Activated naive CD4-positive, alpha-beta T cell (primary cell): ENCODE data around the gene QSER1.
"Not testable (repeated sequence)": the region's sequence is repeated elsewhere in the genome, so short reads cannot be mapped to it uniquely, and the experiment has no call there.

Source experiments
- DNase-seq, 4 experiments: peaks; one replicate each; lab custom pipeline; 2025; lab: John Stamatoyannopoulos, UW

QSER1 gene

GRCh38 chr11:32935462-32936029, 42.9 kb downstream of the QSER1 start:
- DNase-seq = no peak

DNA sequence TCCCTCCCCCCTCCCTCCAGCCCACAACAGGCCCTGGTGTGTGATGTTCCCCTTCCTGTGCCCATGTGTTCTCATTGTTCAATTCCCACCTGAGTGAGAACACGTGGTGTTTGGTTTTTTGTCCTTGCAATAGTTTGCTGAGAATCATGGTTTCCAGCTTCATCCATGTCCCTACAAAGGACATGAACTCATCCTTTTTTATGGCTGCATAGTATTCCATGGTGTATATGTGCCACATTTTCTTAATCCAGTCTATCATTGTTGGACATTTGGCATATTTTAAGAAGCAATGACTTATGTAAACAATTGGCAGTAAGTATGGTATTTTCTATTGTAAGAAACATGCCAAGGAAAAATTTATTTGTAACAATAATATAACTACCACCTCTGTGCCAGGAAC, 43.6 kb downstream of the QSER1 start:
- not testable (repeated sequence) for DNase-seq

GRCh38 chr11:32937283-32937682, 44.7 kb downstream of the QSER1 start:
- not testable (repeated sequence) for DNase-seq

DNA sequence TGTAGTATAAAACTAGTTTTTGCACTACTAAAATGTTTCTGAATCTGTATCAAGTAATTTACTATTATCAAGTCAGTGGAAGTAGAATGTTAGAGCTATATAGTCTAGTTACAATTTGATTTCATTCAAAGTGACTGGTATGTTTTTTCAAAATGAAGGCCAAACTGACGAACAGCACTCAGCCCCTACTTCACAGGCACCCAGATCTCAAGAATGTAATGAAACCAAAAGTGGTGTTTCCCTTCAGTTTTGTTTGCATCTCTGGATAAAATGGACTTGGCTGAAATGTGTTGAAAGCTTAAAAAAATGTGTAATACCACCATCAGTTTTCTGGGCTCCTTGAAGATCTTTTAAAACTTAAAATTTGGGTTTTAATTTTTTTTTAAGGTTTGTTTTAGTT, 46.4 kb downstream of the QSER1 start:
- DNase-seq = no peak

DNA sequence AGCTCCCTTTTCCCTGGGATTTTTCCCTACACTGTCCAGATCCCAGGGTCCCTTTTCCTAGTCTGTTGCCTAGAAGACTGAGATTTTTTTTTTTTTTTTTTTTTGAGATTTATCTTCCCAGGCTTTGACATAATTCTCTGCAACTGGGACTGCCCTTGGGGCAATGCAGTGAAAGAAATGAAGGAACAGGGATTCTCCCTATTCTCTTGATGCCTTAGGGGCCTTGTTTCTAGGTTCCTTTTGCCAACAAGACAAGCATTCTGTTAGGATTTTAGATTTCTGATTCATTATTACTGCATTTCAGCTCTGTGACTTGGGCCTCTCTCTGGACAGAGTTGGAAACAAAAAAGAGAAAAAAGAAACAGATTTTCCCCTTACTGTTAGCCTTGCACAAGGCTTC, 47.3 kb downstream of the QSER1 start:
- DNase-seq = no peak

DNA sequence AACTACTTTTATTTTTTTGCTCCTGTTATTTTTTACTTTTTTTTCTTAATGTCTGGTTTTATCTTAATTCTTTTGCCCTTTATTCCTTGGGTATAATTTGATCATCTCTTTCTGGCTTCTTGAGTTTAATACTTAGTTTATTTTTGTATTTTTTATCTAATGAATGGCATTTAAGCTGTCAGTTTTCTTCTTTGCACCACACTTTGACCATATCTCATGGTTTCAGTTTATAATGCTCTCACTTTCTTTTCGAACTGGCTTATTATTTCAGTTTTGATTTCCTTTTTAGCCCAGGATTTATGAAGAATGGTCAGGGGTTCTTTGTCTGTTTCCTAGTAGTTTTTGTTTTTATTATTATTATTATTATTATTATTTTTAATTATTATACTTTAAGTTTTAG, 48.3 kb downstream of the QSER1 start:
- no peak for DNase-seq

- no peak for DNase-seq
Observed at GRCh38 chr11:32947978-32948377, 55.4 kb downstream of the QSER1 start.

DNA sequence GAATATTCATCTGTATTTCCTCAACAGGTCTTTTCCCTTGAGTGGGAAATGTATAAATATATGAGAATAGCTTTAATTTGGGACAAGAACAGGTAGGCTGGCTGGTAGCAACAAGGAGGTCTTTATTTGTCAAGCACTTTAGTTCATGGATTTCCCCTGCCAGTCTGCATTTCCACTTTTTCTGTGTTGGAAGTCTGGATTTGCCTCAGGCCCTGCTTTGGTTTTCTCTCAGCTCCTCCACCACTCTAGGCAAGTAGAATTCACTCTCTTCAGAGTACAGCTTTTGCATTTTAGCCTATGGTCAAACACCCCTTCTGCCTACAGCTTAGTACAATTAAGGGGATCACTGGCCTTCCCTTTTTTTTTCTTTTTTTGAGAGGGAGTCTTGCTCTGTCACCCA, 57.1 kb downstream of the QSER1 start:
- DNase-seq = no peak

DNA sequence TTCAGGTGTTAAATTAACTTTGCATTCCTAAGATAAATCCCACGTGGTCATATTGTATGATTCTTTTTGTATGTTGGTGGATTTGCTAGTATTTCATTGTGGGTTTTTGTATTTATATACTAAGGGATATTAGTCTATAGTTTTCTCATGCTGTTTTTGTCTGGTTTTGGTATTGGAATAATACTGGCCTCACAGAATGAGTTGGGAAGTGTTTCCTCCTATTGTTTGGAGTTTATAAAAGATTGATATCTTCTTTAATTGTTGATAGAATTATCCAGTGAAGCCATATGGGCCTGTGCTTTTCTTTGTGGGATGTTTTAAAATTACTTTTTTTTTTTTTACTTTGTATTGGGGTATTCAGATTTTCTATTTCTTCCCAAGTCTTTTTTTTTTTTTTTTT, 59.8 kb downstream of the QSER1 start:
- DNase-seq = no peak

DNA sequence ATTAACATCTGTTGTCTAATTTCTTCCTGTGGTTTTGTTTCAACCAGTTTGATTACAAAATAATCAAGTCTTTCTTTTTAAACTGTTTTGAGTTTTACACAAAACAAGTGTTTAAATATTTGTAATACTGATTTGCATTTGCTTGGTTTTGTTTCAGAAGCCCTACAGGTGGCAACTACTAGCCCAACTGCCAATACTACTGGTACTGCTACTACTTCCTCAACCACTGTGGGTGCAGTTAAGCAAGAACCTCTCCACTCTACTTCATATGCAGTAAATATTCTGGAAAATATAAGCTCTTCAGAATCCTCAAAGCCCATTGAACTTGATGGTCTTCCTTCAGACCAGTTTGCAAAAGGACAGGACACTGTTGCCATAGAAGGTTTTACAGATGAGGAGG, 61.1 kb downstream of the QSER1 start:
- no peak for DNase-seq

GRCh38 chr11:32960553-32961164, 68.0 kb downstream of the QSER1 start:
- DNase-seq = no peak

GRCh38 chr11:32962016-32962415, 69.4 kb downstream of the QSER1 start:
- DNase-seq = no peak

- no peak for DNase-seq
Observed at GRCh38 chr11:32963721-32964120, 71.1 kb downstream of the QSER1 start.

DNA sequence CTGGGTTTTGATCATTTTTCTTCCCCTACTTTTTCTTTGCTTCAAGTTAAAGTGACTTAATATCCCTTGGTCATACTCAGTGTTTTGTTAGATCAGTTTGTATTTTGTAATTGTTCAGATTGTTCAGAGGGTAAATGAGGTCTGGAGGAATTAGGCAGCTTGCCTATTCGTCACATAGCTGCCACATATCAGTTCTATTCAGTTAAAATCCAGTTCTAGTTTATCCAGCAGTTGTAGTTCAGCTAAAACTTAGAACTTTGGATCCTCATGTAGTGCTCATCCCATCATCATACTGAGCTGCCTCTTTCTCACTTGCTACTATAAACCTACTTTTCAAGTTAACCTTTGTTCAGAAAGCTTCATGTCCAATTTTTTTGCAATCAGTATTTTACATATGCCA, 75.9 kb downstream of the QSER1 start:
- DNase-seq = no peak

GRCh38 chr11:32972233-32972632, 79.6 kb downstream of the QSER1 start:
- DNase-seq = not testable (repeated sequence)

DNA sequence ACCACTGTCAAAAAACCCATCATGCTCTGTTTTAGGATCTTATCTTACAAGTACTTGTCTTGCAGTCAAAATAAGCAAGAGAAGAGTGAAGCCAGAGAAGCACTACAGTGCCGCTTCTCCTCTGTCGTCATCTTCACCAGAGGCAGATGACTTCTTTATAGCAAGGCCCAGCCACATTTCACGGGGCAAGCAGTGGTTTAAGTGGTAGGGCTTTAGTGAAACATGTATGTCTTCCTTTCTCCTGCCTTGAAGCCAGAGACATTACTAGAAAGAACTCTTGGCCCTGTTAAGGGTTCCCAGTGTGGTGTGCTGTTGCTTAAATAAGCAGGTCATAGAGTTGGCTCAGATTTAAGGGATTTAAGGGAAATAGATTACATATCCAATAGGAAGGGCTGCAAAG, 80.2 kb downstream of the QSER1 start:
- DNase-seq = no peak

DNA sequence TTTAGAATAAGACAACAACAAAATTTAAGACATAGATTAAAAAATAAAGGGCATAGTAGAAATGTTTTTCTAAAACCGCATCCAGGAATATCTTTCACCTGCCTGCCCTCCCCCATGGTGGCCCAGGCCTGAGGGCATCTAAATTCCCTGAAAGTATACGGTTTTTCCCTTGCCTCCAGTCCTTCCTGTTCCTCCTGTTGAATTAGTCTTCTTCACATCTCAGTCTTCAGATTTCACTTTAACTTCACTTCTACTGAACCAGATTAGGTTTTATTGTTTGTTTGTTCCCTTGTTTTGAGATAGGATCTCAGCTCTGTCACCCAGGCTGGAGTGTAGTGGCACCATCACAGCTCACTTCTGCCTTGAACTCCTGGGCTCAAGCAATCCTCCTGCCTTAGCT, 90.0 kb downstream of the QSER1 start:
- no peak for DNase-seq

DNA sequence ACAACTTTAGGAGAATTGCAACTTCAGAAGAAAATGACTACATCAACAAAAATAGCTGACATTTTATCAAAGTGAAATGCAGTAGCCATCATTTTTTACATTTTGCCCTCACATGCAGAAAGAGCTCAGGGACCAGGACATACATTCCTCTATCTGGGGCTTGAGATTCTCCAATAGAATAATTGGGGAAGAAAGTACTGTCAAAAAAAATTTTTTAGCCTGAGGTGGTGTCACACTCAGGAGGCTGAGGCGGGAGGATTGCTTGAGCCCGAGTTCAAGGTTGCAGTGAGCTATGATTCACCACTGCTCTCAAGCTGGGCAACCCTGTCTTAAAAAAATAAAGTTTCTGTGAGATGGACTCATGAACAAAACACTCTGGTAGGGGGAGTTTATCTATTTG, 90.9 kb downstream of the QSER1 start:
- DNase-seq = no peak

GRCh38 chr11:32985600-32985999, 93.0 kb downstream of the QSER1 start:
- DNase-seq = no peak

DNA sequence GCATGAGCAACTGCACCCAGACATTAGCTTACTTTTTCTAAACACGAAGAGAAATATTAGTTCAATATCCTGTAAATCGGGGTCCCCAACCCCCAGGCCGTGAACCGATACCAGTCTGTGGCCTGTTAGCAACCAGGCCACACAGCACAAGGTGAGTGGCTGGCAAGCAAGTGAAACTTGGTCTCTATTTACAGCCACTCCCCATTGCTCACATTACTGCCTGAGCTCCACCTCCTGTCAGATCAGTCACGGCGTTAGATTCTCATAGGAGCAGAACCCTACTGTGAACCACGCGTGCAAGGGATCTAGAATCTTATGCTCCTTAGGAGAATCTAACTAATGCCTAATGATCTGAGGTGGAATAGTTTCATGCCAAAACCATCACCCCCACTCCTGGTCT, 95.2 kb downstream of the QSER1 start:
- no peak for DNase-seq

DNA sequence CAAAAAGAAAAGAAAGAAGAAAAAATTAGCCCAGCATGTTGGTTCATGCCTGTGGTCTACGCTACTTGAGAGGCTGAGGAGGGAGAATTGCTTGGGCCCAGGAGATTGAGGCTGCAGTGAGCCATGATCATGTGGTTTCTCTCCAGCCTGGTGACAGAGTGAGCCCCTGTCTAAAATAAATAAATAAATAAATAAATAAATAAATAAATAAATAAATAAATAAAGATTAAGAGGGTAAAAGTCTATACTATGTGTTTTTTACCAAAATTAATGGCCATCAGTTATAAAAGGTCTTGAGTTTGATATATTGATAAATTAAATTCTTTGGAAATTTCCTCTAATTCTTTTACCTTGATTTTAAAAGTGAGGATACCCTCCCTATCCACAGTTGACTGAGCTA, 97.9 kb downstream of the QSER1 start:
- no peak for DNase-seq

DNA sequence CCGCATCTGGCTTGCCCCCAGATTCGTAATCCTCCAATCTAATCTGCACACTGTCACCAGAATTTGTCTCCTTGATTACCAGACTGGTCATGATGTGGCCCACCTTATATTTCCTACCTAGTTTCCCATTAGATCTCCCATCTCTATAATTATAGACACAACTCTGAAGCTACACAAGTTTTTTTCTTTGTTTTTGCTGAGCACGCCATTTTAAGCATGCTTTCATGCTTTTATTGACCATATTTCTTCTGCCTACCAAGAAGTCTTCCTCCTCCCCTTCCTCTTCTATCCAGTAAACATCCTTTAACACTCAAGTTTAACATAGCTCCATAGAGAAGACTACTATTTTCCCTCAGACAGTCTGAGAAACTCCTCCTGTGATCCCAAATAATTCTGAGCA, 98.8 kb downstream of the QSER1 start:
- DNase-seq = no peak

- no peak for DNase-seq
Observed at GRCh38 chr11:32991898-32992297, 99.3 kb downstream of the QSER1 start.

GRCh38 chr11:33000181-33000580, 107.6 kb downstream of the QSER1 start:
- DNase-seq = no peak
